Colonic mucosa (tissue), 4 donors: ENCODE measurements around the gene MMP25. TPM values are rescaled to one million over a fixed set of nuclear protein-coding genes. Genes with fewer than 3 reads are reported as not detected.
"Not testable (repeated sequence)": the region's sequence is repeated elsewhere in the genome, so short reads cannot be mapped to it uniquely, and the experiment has no call there.

Source experiments
- DNase-seq: peaks from one replicate; pipeline ENCODE4 v3.0.0-alpha.2; 2020
- H3K27ac ChIP-seq: fragments of 200-600 bp; one replicate; pipeline ENCODE4 v1.8.0; 2021
- H3K27me3 ChIP-seq: fragments of 200-600 bp; one replicate; pipeline ENCODE4 v1.8.0; 2021
- H3K36me3 ChIP-seq: fragments of 200-600 bp; one replicate; pipeline ENCODE4 v1.8.0; 2021
- H3K4me1 ChIP-seq: fragments of 200-600 bp; one replicate; pipeline ENCODE4 v1.8.0; 2021; ENCODE audit warnings: mild to moderate bottlenecking
- H3K4me3 ChIP-seq: fragments of 200-600 bp; one replicate; pipeline ENCODE4 v1.8.0; 2021
- H3K9ac ChIP-seq, 2 donors: one replicate each; pipeline ENCODE4 v1.7.0; 2013; ENCODE audit warnings: control low read depth in 2 of 2, low read depth in 2 of 2, low read length in 2 of 2
- H3K9me3 ChIP-seq: fragments of 200-600 bp; one replicate; pipeline ENCODE4 v1.8.0; 2021
- intact Hi-C: fragments of 100-400 bp; cut with DNase I; formaldehyde crosslinking; loops from one replicate; pipeline ENCODE4 v1.14.1; 2022
- total RNA-seq, 2 donors: library from RNA; stranded (reverse); fragmentation: NEBNext Ultra II Directional in 1 of 2; extraction: Animal tissue kit (Norgen Biotek cat#: 25700) in 1 of 2; gene quantifications; one replicate each; pipeline ENCODE4 v1.2.1, GENCODE V29; 2021
- TF ChIP-seq, protein P1 (sequence below): fragments of 200-600 bp; IDR thresholded peaks from one replicate; pipeline ENCODE4 v1.8.0; 2022; ENCODE audit warnings: antibody characterized with exemption, mild to moderate bottlenecking
- donor health status: healthy.
- donor health status: DM: no; HTN: no; CAD: no.
- donor health status: DM: no; HTN: no; CAD: no.

MMP25 gene
- total RNA-seq, 2 donors from 2014 or later: 0.44 to 0.88 TPM

DNA sequence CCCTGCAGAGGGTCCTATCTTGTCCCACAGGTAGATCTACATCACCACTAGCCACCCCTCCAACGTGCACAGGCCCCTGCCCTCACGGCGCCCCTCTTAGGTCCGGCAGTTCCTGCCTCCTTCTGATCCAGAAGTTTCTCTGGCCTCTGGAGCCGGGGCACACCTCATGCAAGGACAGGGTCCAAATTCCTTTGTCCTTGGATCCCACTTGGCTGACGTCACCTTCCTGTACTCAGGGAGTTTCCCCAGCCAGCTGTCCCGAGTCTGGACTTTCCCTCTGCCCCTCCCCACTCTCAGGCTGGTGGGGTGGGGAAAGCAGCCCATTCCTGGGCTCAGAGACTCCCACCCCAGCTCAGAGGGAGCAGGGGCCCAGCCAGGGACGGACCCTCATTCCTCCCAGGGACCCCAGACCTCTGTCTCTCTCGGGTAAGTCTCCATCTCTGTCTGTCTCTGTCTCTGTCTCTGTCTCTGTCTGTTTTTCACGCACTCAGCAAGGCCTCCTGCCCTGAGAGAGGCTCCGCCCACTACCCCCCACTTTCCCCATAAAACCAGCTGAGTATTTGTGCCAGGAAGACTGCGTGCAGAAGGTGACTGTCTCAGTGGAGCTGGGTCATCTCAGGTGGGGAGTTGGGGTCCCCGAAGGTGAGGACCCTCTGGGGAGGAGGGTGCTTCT is 18.8 kb downstream of the MMP25 start, which contains the start of gene IL32:
TSS of gene IL32 (plus strand) at position 572 of the 673 bp plus-strand sequence. CDS start 172 bp downstream, outside the sequence.
- H3K4me1 ChIP-seq: peaks cover 6% of the 10 kb centered on the region
- no peaks in the 10 kb centered on the region for H3K27me3 ChIP-seq
- H3K9ac ChIP-seq: peak within 1 kb of the TSS; percentile 48 to 76
- H3K36me3 ChIP-seq: no peaks in the 10 kb centered on the region
- peak within 1 kb of the TSS; percentile 49 for H3K4me3 ChIP-seq
- TF ChIP-seq, protein P1, sequence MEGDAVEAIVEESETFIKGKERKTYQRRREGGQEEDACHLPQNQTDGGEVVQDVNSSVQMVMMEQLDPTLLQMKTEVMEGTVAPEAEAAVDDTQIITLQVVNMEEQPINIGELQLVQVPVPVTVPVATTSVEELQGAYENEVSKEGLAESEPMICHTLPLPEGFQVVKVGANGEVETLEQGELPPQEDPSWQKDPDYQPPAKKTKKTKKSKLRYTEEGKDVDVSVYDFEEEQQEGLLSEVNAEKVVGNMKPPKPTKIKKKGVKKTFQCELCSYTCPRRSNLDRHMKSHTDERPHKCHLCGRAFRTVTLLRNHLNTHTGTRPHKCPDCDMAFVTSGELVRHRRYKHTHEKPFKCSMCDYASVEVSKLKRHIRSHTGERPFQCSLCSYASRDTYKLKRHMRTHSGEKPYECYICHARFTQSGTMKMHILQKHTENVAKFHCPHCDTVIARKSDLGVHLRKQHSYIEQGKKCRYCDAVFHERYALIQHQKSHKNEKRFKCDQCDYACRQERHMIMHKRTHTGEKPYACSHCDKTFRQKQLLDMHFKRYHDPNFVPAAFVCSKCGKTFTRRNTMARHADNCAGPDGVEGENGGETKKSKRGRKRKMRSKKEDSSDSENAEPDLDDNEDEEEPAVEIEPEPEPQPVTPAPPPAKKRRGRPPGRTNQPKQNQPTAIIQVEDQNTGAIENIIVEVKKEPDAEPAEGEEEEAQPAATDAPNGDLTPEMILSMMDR: no peak
- peak; percentile 92 for DNase-seq
- H3K9me3 ChIP-seq: no peaks in the 10 kb centered on the region
- intact Hi-C loops: no loop called here
- peak within 1 kb of the TSS; percentile 78 for H3K27ac ChIP-seq

DNA sequence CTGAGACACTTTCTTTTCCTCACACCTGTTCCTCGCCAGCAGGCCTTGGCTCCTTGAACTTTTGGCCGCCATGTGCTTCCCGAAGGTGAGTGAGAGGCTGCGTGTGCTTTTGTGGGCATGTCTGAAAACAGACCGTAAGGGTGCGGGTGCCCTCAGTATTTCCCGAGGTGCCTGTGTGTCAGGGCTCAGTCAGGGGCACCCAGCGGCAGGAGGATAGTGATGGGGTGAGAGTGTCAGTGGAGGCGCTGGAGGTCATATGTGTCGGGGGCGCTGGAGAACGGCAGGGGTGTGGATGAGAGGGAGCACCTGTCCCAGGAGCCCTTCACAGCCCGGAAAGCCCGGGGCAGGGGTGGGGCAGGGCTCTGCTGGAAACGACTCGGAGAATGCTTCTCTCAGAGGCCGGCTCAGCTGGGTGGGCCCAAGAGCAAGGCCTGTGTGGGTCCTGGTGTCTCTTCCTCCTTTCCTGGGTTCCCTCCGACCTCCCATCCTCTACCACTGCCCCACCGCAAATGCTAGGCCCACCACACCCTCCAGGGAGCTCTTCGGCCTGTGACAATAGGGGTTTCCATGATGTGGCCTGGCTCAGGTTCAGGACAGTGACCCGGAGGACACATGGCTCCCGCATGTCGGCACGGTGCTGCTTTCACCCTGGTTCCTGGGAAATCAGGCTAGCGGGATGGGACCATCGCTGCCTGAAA is 19.5 kb downstream of the MMP25 start:
- Histone ChIP-seq H3K4me3 (peak overlapping the region; percentile 49), H3K4me1 (peaks cover 5% of the 10 kb centered on the region), H3K9ac (peak overlapping the region; percentile 48 to 76), H3K36me3 (no peaks in the 10 kb centered on the region), H3K9me3 (no peaks in the 10 kb centered on the region), H3K27ac (peak overlapping the region; percentile 78), H3K27me3 (no peaks in the 10 kb centered on the region)
- DNase-seq: peak; percentile 60
- intact Hi-C loops: no loop called here
- TF ChIP-seq, protein P1: no peak

DNA sequence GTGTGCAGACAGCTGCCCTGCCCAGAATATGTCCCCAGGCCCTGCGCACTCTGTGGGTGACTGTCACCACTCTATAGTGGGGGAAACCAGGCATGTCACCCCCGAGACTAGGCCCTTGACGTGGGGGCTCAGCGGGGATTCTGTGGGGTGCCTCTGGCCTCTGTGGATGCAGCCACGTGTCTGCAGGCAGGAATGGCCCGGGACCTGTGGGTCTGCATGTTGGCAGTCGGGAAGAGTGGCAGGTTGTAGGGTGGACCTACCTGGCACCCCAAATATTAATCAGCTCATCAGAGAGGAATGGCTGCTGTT is 20.0 kb downstream of the MMP25 start:
- H3K27ac ChIP-seq: peak overlapping the region; percentile 78
- no peaks in the 10 kb centered on the region for H3K36me3 ChIP-seq
- TF ChIP-seq, protein P1: no peak
- no peaks in the 10 kb centered on the region for H3K9me3 ChIP-seq
- H3K27me3 ChIP-seq: no peaks in the 10 kb centered on the region
- H3K9ac ChIP-seq: peak overlapping the region; percentile 48 to 76
- intact Hi-C loops: no loop called here
- no peak for DNase-seq
- H3K4me1 ChIP-seq: peaks cover 5% of the 10 kb centered on the region
- peak overlapping the region; percentile 49 for H3K4me3 ChIP-seq

DNA sequence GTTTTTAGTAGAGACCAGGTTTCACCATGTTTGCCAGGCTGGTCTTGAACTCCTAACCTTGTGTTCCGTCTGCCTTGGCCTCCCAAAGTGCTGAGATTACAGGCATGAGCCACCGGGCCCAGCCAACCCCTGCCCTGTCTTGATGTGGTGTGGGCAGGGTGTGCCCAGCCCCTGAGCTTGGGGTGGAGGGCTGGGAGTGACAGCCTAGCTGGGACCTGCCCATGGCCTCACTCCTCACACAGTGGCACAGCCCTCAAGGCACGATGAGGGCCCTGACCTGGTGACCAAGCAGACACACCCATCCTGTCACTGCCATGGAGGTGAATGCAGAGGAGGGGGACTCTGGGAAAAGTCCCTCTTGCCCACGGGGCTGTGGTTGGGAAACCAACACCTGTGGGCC is 22.1 kb downstream of the MMP25 start:
- no peak for DNase-seq
- H3K9me3 ChIP-seq: no peaks in the 10 kb centered on the region
- peak overlapping the region; percentile 36 for H3K27ac ChIP-seq
- no peaks in the 10 kb centered on the region for H3K27me3 ChIP-seq
- no peak overlapping the region for H3K9ac ChIP-seq
- intact Hi-C loops: no loop called here
- H3K4me1 ChIP-seq: peaks cover 5% of the 10 kb centered on the region
- H3K4me3 ChIP-seq: no peak overlapping the region
- TF ChIP-seq, protein P1: no peak
- no peaks in the 10 kb centered on the region for H3K36me3 ChIP-seq

DNA sequence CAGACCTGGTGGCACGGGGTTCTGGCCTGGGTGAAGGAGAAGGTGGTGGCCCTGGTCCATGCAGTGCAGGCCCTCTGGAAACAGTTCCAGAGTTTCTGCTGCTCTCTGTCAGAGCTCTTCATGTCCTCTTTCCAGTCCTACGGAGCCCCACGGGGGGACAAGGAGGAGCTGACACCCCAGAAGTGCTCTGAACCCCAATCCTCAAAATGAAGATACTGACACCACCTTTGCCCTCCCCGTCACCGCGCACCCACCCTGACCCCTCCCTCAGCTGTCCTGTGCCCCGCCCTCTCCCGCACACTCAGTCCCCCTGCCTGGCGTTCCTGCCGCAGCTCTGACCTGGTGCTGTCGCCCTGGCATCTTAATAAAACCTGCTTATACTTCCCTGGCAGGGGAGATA is 22.8 kb downstream of the MMP25 start:
- H3K9ac ChIP-seq, H3K27me3 ChIP-seq, DNase-seq, H3K4me3 ChIP-seq, H3K4me1 ChIP-seq, H3K9me3 ChIP-seq, H3K36me3 ChIP-seq, intact Hi-C loops, H3K27ac ChIP-seq: not testable (repeated sequence)

DNA sequence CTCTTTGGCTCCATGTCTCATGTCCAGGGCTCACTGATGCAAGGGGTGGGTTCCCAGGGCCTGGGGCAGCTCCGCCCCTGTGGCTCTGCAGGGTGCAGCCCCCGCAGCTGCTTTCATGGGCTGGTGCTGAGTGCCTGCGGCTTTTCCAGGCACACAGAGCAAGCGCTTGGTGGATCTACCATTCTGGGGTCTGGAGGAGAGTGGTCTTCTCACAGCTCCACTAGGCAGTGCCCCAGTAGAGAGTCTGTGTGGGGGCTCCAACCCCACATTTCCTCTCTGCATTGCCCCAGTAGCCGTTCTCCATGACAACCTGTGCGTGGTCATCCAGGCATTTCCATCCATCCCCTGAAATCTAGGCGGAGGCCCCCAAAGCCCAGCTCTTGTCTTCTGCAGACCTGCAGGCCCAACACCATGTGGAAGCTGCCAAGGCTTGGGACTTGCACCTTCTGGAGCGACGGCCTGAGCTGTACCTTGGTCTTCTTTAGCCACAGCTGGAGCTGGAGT is 24.3 kb downstream of the MMP25 start:
- intact Hi-C loops: no loop called here
- H3K27me3 ChIP-seq: no peaks in the 10 kb centered on the region
- DNase-seq: no peak
- no peaks in the 10 kb centered on the region for H3K36me3 ChIP-seq
- H3K4me3 ChIP-seq: no peak overlapping the region
- H3K9ac ChIP-seq: no peak overlapping the region
- no peaks in the 10 kb centered on the region for H3K9me3 ChIP-seq
- TF ChIP-seq, protein P1: no peak
- no peaks in the 10 kb centered on the region for H3K4me1 ChIP-seq
- no peak overlapping the region for H3K27ac ChIP-seq
